NCI-H345 treated with DMSO at 0.1 percent for 48 hours (cell line): ENCODE data around the gene CHD3.

Experiments used
- DNase-seq: peaks from one replicate; lab custom pipeline; 2025; ENCODE audit not compliant: unreplicated experiment; lab: John Stamatoyannopoulos, UW

CHD3 gene

GRCh38 chr17:7893187-7893880 is 4.7 kb downstream of the CHD3 start:
- DNase-seq: no peak

DNA sequence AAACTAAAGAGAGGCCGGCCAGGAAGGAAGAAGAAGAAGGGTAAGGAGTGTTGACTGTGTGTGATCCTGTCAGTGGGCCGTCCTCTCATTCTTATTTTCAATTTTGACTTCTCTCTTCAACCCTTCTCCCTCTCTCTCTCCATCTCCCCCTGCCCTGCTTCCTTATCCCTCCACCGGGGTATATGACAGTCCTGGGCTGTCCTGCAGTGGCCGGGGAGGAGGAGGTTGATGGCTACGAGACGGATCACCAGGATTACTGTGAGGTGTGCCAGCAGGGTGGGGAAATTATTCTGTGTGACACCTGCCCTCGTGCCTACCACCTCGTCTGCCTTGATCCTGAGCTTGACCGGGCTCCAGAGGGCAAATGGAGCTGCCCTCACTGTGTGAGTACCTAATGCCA is 5.6 kb downstream of the CHD3 start:
- no peak for DNase-seq

- no peak for DNase-seq
These were observed 6.3 kb downstream of the CHD3 start for GRCh38 chr17:7894866-7895265.

DNA sequence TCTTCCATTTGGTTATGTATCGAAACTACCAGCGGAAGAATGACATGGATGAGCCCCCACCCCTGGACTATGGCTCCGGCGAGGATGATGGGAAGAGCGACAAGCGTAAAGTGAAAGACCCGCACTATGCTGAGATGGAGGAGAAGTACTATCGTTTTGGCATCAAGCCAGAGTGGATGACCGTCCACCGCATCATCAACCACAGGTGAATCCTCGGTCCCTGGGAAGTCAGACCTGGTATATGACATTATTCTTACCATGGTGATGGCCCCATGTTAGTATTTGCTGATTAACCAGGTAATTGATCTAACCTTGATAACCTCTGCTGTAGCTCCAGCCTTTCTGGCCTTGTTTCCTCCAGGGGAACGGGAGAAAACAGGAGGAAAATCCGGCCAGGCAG is 8.5 kb downstream of the CHD3 start:
- DNase-seq: no peak

DNA sequence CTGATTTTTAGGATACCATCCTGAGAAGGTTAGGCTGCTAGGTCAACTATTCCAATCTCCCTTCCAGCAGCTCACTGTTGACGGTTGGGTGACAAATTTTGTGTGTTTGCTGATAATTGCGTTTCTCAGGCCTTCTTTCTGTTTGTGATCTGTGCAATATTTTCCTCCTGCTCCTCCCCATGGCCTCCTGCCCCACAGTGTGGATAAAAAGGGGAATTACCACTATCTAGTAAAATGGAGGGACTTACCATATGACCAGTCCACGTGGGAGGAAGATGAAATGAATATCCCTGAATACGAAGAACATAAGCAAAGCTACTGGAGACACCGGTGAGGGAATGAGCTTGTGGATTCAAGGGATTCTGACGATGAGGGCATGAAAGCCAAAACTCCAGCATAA is 9.2 kb downstream of the CHD3 start:
- DNase-seq: no peak

DNA sequence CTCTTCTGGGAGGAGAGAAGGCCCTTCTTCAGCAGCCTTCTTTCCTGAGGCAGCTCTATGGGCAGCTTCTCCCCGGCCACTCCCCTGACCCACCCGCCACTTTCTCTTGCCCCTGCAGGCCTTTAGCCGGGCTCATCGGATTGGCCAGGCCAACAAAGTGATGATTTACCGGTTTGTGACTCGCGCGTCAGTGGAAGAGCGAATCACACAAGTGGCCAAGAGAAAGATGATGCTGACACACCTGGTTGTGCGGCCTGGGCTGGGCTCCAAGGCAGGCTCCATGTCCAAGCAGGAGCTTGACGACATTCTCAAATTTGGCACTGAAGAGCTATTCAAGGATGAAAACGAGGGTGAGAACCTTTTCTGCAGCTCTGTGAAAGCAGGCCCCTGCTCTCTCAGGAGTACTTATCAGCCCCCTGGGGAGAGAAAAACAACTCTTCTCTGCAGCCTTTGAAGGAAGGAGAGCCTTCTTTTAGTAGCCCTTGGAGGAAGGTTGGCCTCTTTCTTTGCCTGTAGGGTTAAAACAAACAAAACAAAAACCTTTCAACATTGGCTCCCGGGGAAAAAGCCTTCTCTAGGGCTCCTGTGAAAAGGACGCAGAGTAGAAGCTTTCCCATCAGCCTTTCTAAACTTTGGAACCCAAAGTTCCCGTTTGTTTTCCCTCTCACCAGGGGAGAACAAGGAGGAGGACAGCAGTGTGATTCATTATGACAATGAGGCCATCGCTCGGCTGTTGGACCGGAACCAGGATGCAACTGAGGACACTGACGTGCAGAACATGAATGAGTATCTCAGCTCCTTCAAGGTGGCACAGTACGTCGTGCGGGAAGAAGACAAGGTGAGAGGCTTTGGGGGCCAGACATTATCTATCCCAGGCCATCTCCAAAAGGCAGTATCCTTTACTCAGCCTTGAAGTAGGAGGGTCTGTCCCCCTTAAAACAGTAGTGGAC is 14.8 kb downstream of the CHD3 start:
- DNase-seq: no peak

DNA sequence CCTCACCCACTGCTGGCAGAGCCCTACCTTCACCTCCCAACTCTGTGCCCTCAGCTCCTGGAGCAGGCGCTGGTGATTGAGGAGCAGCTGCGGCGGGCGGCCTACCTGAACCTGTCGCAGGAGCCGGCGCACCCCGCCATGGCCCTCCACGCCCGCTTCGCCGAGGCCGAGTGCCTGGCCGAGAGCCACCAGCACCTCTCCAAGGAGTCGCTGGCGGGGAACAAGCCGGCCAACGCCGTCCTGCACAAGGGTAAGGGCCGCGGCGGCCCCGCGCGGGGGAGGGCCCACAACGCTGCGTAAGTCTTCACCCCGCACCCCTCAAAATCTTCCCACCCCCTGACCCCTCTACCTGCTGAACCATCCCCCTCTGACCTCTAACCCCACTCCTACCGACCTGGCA is 20.5 kb downstream of the CHD3 start:
- no peak for DNase-seq

GRCh38 chr17:7910281-7910680 is 21.7 kb downstream of the CHD3 start:
- no peak for DNase-seq

- DNase-seq: no peak
These were observed 22.1 kb downstream of the CHD3 start for GRCh38 chr17:7910711-7911110.

- no peak for DNase-seq
These were observed 22.5 kb downstream of the CHD3 start for GRCh38 chr17:7911116-7911515.

GRCh38 chr17:7912927-7913524 is 24.4 kb downstream of the CHD3 start:
- DNase-seq: peak; percentile 17

DNA sequence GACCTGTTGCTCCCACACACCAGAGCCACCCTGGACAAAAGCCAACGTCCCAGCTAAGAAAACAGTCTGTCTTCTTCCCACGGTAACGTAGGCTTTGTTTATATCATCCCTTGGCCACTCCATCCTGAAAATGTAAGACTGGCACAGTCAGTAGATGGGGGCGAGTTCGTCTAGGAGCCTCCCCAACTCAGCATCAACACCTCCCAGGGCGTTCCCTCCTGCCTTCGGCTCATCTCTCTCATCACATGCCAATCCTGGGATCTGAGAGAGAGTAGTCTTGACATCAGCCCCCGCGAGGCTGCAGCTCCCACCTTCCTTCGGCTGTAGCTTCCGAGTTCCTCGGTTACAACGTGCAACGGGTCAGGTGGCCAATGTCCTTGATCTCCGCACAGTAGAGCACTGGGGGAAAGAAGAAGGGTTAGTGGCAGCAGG is 26.6 kb downstream of the CHD3 start:
- no peak for DNase-seq

- peak; percentile 79 for DNase-seq
These were observed 27.2 kb downstream of the CHD3 start, which contains the start of gene RNF227 for GRCh38 chr17:7915611-7916384. Gene RNF227 (minus strand): TSS chr17:7916289. CDS start chr17:7916195, 94 bp downstream.

DNA sequence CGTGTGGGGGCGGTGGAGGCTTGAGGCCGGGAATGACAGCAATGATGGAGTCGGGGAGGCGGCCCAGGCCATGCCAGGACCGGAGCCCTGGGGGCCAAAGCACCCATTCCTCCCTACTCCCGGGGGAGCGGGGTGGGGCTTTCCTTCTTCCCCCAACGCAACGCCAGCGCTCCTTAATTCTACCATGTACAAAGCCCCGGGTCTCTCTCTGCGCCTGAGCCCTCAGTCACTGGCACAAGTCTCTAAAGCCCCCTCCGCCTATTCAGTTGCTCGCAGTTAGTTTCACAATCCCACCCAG is 27.7 kb downstream of the CHD3 start:
- DNase-seq: no peak

GRCh38 chr17:7916808-7917207 is 28.2 kb downstream of the CHD3 start:
- no peak for DNase-seq

DNA sequence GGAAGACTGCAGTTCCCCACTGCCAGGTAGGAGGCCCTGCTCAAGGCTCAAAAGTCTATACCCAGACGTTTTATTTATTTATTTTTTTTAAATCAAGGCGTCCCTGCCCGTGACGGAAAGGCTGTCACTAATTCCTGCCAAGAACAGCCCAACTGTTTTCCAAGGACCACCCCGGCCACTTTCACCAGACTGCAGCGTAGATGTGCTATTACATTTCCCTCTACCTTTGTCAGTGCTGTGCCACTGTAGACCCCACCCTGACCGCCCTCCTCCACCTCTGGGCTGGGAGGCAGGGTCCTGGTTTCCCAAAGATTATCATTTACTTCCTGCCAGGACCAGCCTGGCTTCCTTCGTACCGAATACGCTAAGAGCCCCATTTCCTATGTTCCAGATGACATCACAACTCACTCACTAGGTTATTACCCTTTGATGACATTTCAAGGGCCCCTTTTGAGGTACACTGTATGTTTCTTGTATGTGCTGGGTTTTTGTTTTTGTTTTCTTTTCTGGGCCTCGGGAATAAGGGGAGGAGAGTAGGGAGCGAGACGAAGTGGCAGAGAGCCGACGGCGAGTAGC is 33.8 kb downstream of the CHD3 start:
- DNase-seq: no peak

- DNase-seq: no peak
These were observed 34.4 kb downstream of the CHD3 start for GRCh38 chr17:7922845-7923628.

- no peak for DNase-seq
These were observed 39.0 kb downstream of the CHD3 start for GRCh38 chr17:7927596-7927995.

DNA sequence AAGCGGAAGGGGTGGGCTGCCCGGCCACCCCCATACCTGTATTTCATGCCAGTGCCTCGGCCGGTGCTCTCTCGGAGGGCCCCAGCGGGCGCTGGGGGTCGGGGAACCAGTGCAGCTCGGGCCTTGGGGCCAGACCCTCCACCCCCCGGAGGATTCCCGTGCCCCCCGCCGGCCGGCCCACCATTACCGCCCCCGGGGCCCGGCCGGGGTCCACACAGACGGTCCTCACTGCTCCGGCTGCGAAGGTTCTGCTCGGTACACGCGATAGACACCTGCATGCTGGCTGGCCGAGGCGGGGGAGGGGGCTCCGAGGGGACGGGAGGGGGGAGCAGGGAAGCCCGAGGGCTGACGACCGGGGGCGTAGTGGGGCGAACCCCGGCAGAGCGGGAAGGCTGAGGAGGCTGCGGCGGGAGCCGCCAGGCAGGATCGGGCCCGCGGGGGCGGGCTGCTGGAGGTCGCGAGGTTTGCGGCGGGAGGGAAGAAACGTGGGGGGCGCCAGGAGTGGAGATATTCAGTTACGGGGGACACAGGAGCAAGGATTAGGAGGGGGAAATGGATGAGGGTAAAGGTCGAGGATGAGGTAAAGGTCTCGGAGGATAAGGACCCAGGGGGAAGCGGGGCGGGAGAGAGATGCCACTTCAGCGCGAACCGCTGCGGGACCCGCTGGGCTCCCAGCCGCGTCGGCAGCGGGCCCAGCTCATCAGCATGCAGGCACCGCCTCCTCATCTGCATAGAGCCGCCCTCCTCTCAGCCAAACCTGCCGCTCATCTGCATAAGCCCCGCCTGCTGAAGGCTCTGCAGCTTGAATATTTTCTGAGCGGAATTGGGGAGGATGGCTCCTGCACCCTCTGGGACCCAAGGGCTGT is 40.8 kb downstream of the CHD3 start, which contains the start of gene KCNAB3:
TSS of gene KCNAB3 (minus strand) at position 699 of the 866 bp plus-strand sequence. CDS start at position 278, 421 bp downstream.
- DNase-seq: no peak
